ENCODE data around the gene KRT17. TPM values are rescaled to one million over a fixed set of nuclear protein-coding genes. Genes with fewer than 3 reads are reported as not detected.
"Not testable (repeated sequence)": the region's sequence is repeated elsewhere in the genome, so short reads cannot be mapped to it uniquely, and the experiment has no call there.

Gene KRT17
- total and polyA plus RNA-seq, 5 donors from 2014 or later: not detected

- no peaks in the 10 kb centered on the region for H3K9me3 ChIP-seq (ENCODE audit: control insufficient read depth in 2 of 2, low read length in 2 of 2)
- Mint-ChIP-seq H3K4me3 (no peak overlapping the region), H3K36me3 (peaks cover 4% of the 10 kb centered on the region), H3K27me3 (peaks cover 31% of the 10 kb centered on the region), H3K27ac (no peak overlapping the region), H3K9me3 (no peaks in the 10 kb centered on the region), H3K4me1 (no peaks in the 10 kb centered on the region)
- H3K4me1 ChIP-seq (ENCODE audit: control insufficient read depth, insufficient read depth, low read length, poor library complexity, severe bottlenecking): no peaks in the 10 kb centered on the region
- no peaks in the 10 kb centered on the region for H3K27me3 ChIP-seq (ENCODE audit: control insufficient read depth, insufficient read depth, low read length)
- no peak overlapping the region for H3K4me3 ChIP-seq (ENCODE audit: low read depth, low read length)
- no peak for ATAC-seq (ENCODE audit: low read depth in 2 of 2)
- DNase-seq: no peak
- no peak overlapping the region for H3K27ac ChIP-seq (ENCODE audit: insufficient read depth, low read length, poor library complexity, severe bottlenecking)
- H3K36me3 ChIP-seq (ENCODE audit: control insufficient read depth, insufficient read depth, low read length): no peaks in the 10 kb centered on the region
Observed at GRCh38 chr17:41580244-41580575, 44.2 kb downstream of the KRT17 start.

DNA sequence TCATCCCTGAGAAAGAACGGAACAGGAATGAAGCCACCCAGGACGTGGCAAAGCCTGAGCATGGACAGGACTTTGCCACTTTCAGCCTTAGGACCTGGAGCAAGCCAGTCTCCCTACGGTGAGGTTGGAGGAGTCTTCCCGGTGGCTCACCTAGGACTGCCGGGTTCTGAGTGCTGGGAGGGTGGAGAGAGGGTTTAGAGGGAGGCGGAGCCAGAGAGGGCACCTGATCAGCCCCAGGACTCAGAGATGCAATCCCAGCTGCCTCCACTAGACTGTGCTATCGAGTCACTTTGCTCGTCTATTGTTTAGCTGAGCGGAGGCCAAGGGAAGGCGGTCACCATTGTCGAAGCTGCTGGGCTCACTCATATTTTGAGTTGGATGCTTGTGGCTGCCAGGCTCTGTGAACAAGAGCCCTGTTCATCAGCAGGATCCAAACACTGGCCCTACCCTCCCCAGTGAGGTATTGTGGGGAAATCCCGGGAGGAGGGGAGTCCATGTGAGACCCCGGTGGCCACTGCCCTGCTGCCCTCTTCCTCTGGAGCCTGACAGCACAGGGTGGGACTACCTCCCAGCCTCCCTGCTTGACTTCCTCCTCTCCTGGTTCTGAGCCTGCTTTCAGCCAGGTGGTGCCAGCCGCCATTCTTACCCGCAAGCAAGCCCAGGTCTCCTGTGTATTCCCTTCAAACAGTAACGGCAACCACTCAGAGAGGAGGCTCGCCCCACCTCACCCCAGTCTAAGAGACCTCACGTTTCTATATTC, 44.7 kb downstream of the KRT17 start:
- H3K36me3 Mint-ChIP-seq: peaks cover 4% of the 10 kb centered on the region
- H3K9me3 Mint-ChIP-seq: no peaks in the 10 kb centered on the region
- no peak overlapping the region for H3K27ac Mint-ChIP-seq
- no peaks in the 10 kb centered on the region for H3K9me3 ChIP-seq (ENCODE audit: control insufficient read depth in 2 of 2, low read length in 2 of 2)
- H3K4me3 ChIP-seq (ENCODE audit: low read depth, low read length): no peak overlapping the region
- H3K27ac ChIP-seq (ENCODE audit: insufficient read depth, low read length, poor library complexity, severe bottlenecking): no peak overlapping the region
- peak; percentile 16 to 69 (median 35) for DNase-seq
- no peaks in the 10 kb centered on the region for H3K36me3 ChIP-seq (ENCODE audit: control insufficient read depth, insufficient read depth, low read length)
- H3K4me3 Mint-ChIP-seq: no peak overlapping the region
- ATAC-seq (ENCODE audit: low read depth in 2 of 2): peak; percentile 45 to 67
- no peaks in the 10 kb centered on the region for H3K4me1 Mint-ChIP-seq
- no peaks in the 10 kb centered on the region for H3K27me3 ChIP-seq (ENCODE audit: control insufficient read depth, insufficient read depth, low read length)
- peaks cover 31% of the 10 kb centered on the region for H3K27me3 Mint-ChIP-seq
- H3K4me1 ChIP-seq (ENCODE audit: control insufficient read depth, insufficient read depth, low read length, poor library complexity, severe bottlenecking): no peaks in the 10 kb centered on the region

DNA sequence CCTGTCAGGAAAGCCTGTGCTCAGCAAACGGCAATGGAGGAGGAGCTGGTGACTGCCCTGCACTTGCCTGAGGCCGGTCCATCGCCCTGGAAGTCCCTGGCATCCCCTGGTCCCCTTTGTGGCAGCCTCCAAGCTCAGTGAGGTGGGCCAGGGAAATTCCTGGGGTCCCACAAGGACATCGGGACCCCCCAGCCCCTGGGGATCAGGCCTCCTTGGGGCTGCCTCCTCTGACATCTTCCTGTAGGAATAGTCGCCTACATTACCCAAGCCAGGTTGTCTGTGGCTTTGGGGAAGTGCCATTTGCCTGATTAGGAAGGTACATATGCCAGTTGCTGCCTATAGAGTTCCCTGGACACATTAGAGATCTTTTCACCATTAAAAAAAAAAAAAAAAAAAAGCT, 45.4 kb downstream of the KRT17 start:
- H3K9me3 Mint-ChIP-seq: peaks cover 0 to 3% (median 0%) of the 10 kb centered on the region in 7 donors
- Histone ChIP-seq H3K27ac (ENCODE audit: insufficient read depth, low read length, poor library complexity, severe bottlenecking) (no peak overlapping the region), H3K27me3 (ENCODE audit: control insufficient read depth, insufficient read depth, low read length) (no peaks in the 10 kb centered on the region), H3K4me1 (ENCODE audit: control insufficient read depth, insufficient read depth, low read length, poor library complexity, severe bottlenecking) (no peaks in the 10 kb centered on the region), H3K4me3 (ENCODE audit: low read depth, low read length) (no peak overlapping the region), H3K9me3 (ENCODE audit: control insufficient read depth in 2 of 2, low read length in 2 of 2) (no peaks in the 10 kb centered on the region), H3K36me3 (ENCODE audit: control insufficient read depth, insufficient read depth, low read length) (no peaks in the 10 kb centered on the region)
- ATAC-seq (ENCODE audit: low read depth in 2 of 2) (no peak), DNase-seq (no peak)
- no peak overlapping the region for H3K27ac Mint-ChIP-seq
- H3K4me3 Mint-ChIP-seq: no peak overlapping the region
- peaks cover 4% of the 10 kb centered on the region for H3K36me3 Mint-ChIP-seq
- peaks cover 35% of the 10 kb centered on the region for H3K27me3 Mint-ChIP-seq
- H3K4me1 Mint-ChIP-seq: no peaks in the 10 kb centered on the region

DNA sequence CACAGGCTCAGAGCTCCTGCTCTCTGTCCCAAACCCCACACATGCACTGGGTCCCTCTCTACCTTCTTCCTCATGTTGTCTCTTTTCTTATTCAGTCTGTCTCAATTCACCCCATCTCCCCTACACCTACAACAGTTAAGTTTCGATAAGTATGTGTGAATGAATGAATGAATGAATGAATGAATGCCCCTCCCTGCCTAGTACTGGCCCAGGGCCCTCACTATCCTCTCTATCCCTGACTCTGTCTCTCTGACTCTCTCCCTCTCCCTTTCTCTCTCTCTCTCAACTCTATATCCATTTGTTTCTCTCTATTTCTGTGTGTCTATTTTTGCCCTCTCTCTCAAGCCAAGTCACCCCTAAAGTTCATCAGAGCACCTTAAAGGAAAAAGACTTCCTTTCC, 45.8 kb downstream of the KRT17 start:
- Mint-ChIP-seq H3K36me3 (peaks cover 4% of the 10 kb centered on the region), H3K4me1 (no peaks in the 10 kb centered on the region), H3K27me3 (peaks cover 37% of the 10 kb centered on the region), H3K9me3 (peaks cover 0 to 3% (median 0%) of the 10 kb centered on the region in 7 donors), H3K4me3 (no peak overlapping the region), H3K27ac (peak overlapping the region in 1 of 3 donors; percentile 2)
- no peak overlapping the region for H3K4me3 ChIP-seq (ENCODE audit: low read depth, low read length)
- H3K4me1 ChIP-seq (ENCODE audit: control insufficient read depth, insufficient read depth, low read length, poor library complexity, severe bottlenecking): no peaks in the 10 kb centered on the region
- no peak for ATAC-seq (ENCODE audit: low read depth in 2 of 2)
- no peaks in the 10 kb centered on the region for H3K27me3 ChIP-seq (ENCODE audit: control insufficient read depth, insufficient read depth, low read length)
- H3K9me3 ChIP-seq (ENCODE audit: control insufficient read depth in 2 of 2, low read length in 2 of 2): no peaks in the 10 kb centered on the region
- H3K27ac ChIP-seq (ENCODE audit: insufficient read depth, low read length, poor library complexity, severe bottlenecking): no peak overlapping the region
- no peaks in the 10 kb centered on the region for H3K36me3 ChIP-seq (ENCODE audit: control insufficient read depth, insufficient read depth, low read length)
- DNase-seq: no peak

GRCh38 chr17:41576740-41577139, 47.6 kb downstream of the KRT17 start:
- not testable (repeated sequence) for H3K36me3 Mint-ChIP-seq; H3K9me3 Mint-ChIP-seq; DNase-seq; H3K9me3 ChIP-seq (ENCODE audit: control insufficient read depth in 2 of 2, low read length in 2 of 2); H3K27ac Mint-ChIP-seq; H3K36me3 ChIP-seq (ENCODE audit: control insufficient read depth, insufficient read depth, low read length); H3K4me1 Mint-ChIP-seq; H3K27ac ChIP-seq (ENCODE audit: insufficient read depth, low read length, poor library complexity, severe bottlenecking); H3K4me3 ChIP-seq (ENCODE audit: low read depth, low read length); ATAC-seq (ENCODE audit: low read depth in 2 of 2); H3K27me3 ChIP-seq (ENCODE audit: control insufficient read depth, insufficient read depth, low read length); H3K4me1 ChIP-seq (ENCODE audit: control insufficient read depth, insufficient read depth, low read length, poor library complexity, severe bottlenecking)
- Mint-ChIP-seq H3K27me3 (peaks cover 33% of the 10 kb centered on the region), H3K4me3 (peak overlapping the region in 1 of 4 donors; percentile 23)

DNA sequence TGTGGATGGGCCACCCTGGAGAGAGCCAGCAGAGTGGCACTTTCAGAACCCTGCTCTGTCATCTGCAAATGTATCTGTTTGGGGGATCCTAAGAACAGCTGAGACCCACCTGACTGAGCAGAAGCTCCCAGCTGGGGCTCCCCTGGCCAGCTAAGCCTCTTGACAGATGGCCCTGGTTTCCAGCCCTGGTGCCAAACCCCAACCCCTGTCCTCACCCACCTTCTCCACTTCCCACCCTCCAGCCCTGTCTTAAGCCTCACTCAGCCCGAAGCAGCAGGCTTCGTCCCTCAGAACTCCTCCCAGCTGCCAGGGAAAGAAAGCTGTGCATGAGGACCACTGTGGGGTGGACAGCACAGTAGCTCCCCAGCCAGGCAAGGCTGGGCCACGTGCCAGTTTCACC, 49.0 kb downstream of the KRT17 start:
- H3K4me3 ChIP-seq (ENCODE audit: low read depth, low read length): no peak overlapping the region
- H3K27me3 Mint-ChIP-seq: peaks cover 20% of the 10 kb centered on the region

DNA sequence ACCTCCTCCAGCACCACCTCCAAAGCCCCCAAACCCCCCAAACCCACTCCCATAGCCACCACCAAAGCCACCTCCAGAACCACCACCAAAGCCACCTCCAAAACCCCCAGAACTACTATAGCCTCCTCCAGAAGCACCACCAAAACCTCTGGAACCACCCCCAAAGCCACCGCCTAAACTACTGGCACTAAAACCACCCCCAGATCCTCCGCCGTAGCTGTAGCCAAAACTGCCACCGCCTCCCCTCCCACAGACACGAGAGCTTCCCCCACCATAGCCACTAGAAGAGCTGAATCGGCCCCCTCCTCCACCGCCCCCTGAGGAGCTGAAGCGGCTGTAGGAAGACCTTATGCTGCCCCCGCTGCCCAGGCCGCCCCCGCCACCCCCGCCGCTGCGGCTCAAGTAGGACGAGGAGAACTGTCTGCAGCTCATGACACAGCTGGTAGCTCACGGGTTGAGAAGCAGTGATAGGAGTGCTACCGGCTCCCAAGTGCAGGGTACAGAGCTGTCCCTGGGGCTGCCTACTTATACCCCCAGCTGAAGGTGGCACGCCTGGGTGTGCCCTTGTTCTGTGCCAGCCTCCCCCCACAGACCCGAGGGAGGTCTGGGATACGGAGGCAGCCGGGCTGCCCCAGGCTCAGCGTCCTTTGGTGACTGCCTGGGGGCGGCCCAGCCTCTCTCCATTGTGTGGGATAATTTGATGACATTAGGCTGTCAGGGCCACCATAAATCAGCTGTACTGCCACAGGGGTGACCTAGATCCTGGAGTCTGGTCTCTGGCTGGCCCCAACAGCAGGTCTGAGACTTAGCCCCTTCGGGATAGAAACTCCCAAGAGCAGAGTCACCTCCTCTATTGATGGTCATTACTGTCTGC, 52.6 kb downstream of the KRT17 start, which contains the start of gene KRT9:
Gene KRT9, minus strand, starts transcription at position 499 of the 874 bp plus-strand sequence. Its CDS starts 67 bp downstream, at position 432.
- H3K27me3 ChIP-seq (ENCODE audit: control insufficient read depth, insufficient read depth, low read length): peaks cover 4% of the 10 kb centered on the region
- no peaks in the 10 kb centered on the region for H3K36me3 Mint-ChIP-seq
- no peak within 1 kb of the TSS for H3K4me3 ChIP-seq (ENCODE audit: low read depth, low read length)
- H3K27me3 Mint-ChIP-seq: peaks cover 20% of the 10 kb centered on the region
- H3K27ac ChIP-seq (ENCODE audit: insufficient read depth, low read length, poor library complexity, severe bottlenecking): no peak within 1 kb of the TSS
- H3K36me3 ChIP-seq (ENCODE audit: control insufficient read depth, insufficient read depth, low read length): no peaks in the 10 kb centered on the region
- H3K4me3 Mint-ChIP-seq: no peak within 1 kb of the TSS
- peaks cover 0 to 7% of the 10 kb centered on the region in 2 experiments for H3K9me3 ChIP-seq (ENCODE audit: control insufficient read depth in 2 of 2, low read length in 2 of 2)
- no peaks in the 10 kb centered on the region for H3K4me1 ChIP-seq (ENCODE audit: control insufficient read depth, insufficient read depth, low read length, poor library complexity, severe bottlenecking)
- H3K27ac Mint-ChIP-seq: peak within 1 kb of the TSS in 1 of 3 donors; percentile 20
- ATAC-seq (ENCODE audit: low read depth in 2 of 2): no peak
- peaks cover 0 to 19% (median 6%) of the 10 kb centered on the region in 7 donors for H3K9me3 Mint-ChIP-seq
- no peak for DNase-seq
- peaks cover 0 to 11% (median 0%) of the 10 kb centered on the region in 4 donors for H3K4me1 Mint-ChIP-seq

More for the DNA sequence above, 49.0 kb downstream of the KRT17 start:
- no peaks in the 10 kb centered on the region for H3K9me3 ChIP-seq (ENCODE audit: control insufficient read depth in 2 of 2, low read length in 2 of 2)
- peaks cover 4% of the 10 kb centered on the region for H3K36me3 Mint-ChIP-seq
- no peaks in the 10 kb centered on the region for H3K4me1 Mint-ChIP-seq
- no peak overlapping the region for H3K27ac Mint-ChIP-seq
- H3K27me3 ChIP-seq (ENCODE audit: control insufficient read depth, insufficient read depth, low read length): peaks cover 4% of the 10 kb centered on the region
- H3K4me3 Mint-ChIP-seq: no peak overlapping the region
- H3K9me3 Mint-ChIP-seq: peaks cover 0 to 3% (median 0%) of the 10 kb centered on the region in 7 donors
- DNase-seq (no peak), ATAC-seq (ENCODE audit: low read depth in 2 of 2) (no peak)
- H3K27ac ChIP-seq (ENCODE audit: insufficient read depth, low read length, poor library complexity, severe bottlenecking): no peak overlapping the region
- H3K4me1 ChIP-seq (ENCODE audit: control insufficient read depth, insufficient read depth, low read length, poor library complexity, severe bottlenecking): no peaks in the 10 kb centered on the region
- no peaks in the 10 kb centered on the region for H3K36me3 ChIP-seq (ENCODE audit: control insufficient read depth, insufficient read depth, low read length)
